ENCODE measurements around the gene STX4.
A peak's percentile ranks its signal among the peaks of the same experiment; 100 is the strongest.

Gene STX4, protein sequence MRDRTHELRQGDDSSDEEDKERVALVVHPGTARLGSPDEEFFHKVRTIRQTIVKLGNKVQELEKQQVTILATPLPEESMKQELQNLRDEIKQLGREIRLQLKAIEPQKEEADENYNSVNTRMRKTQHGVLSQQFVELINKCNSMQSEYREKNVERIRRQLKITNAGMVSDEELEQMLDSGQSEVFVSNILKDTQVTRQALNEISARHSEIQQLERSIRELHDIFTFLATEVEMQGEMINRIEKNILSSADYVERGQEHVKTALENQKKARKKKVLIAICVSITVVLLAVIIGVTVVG

GRCh38 chr16:31032736-31033708 is at the start of gene STX4:
Gene STX4, plus strand, starts transcription at chr16:31033558. Its CDS starts 248 bp downstream, at chr16:31033806.
- peak; percentile 98 for DNase-seq (ENCODE audit: low read depth)

DNA sequence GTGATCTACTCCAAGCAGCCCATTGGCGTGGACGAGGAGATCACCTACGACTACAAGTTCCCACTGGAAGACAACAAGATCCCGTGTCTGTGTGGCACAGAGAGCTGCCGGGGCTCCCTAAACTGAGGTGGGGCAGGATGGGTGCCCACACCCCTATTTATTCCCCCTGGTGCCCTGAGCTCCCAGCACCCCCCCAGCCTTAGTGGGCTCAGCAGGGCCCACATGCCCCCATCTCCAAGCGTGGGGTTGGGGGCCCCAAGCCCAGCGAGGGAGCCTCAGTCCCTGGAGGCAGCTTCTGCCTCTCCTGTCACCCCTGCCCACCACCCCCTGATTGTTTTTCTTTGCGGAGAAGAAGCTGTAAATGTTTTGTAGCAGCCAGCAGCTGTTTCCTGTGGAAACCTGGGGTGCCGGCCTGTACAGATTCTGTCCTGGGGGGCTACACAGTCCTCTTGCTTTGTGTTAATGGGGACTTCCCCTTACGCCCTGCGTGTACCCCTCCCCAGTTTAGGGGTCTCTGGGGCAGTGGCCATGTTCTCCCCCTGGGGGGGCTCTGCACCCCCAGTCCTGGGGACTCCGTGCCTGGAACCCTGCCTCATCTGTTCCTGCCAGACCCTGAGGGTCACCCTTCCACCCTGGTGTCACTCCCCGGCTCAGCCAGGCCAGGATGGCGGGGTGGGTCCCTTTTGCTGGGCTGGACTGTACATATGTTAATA is 49.3 kb upstream of the STX4 start:
- no peak for DNase-seq (ENCODE audit: low read depth)

GRCh38 chr16:30984669-30985400 is 48.5 kb upstream of the STX4 start, which contains the start of gene HSD3B7:
Gene HSD3B7, plus strand, starts transcription at chr16:30985207. Its CDS starts 452 bp downstream, at chr16:30985659.
- peak; percentile 79 for DNase-seq (ENCODE audit: low read depth)

GRCh38 chr16:30985401-30986128 is 47.8 kb upstream of the STX4 start:
- DNase-seq (ENCODE audit: low read depth): no peak

DNA sequence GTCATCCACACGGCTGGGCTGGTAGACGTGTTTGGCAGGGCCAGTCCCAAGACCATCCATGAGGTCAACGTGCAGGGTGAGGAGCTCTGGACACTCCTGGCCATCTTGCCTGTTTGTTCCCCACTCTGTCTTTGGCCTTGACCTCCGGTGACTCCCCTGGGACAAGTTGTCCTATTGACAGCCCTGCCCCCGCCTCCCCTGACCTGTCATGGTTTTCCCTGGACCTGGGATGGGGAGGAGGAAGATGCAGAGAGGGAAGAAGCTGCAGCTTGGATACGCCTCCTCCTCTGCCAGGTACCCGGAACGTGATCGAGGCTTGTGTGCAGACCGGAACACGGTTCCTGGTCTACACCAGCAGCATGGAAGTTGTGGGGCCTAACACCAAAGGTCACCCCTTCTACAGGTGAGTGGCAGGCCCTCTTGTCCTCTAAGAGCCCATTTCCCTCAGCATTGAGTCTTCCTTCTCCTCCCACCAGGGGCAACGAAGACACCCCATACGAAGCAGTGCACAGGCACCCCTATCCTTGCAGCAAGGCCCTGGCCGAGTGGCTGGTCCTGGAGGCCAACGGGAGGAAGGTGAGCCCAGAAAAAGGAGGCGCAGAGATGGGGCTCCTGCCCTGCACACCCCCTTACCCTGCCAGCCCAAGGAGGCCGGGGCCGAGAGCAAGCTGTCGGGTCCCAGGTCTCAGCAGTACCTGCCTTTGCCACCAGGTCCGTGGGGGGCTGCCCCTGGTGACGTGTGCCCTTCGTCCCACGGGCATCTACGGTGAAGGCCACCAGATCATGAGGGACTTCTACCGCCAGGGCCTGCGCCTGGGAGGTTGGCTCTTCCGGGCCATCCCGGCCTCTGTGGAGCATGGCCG is 47.0 kb upstream of the STX4 start:
- DNase-seq (ENCODE audit: low read depth): no peak

GRCh38 chr16:30987581-30988190 is 45.7 kb upstream of the STX4 start:
- DNase-seq (ENCODE audit: low read depth): no peak

DNA sequence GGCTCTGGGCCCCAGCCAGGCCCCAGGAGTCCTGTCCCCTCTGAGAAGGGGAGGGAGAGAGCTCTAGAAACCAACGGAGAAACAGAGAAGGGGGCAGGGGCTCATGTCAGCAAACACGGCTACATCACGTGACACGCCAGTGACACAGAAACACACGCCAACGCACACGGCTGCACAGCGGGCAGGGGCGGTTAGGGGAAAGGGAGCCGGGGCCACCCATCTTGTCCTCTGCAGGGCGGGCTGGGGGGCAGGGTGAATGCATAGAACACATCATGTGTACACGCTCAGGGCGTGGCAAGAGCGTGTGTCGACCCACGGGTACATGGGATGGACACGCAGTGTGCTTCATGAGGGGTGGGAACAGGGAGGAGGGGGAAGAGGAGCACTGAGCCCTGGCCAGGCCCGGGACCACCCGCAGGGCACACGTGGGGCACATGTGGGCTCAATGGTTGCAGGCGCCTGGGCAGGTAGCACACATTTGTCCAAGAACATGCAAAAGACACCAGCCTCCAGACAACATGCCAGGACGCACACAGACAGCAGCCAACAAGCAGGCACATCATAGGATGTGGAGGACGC is 43.8 kb upstream of the STX4 start:
- no peak for DNase-seq (ENCODE audit: low read depth)

GRCh38 chr16:30990105-30990504 is 43.3 kb upstream of the STX4 start:
- DNase-seq (ENCODE audit: low read depth): no peak

DNA sequence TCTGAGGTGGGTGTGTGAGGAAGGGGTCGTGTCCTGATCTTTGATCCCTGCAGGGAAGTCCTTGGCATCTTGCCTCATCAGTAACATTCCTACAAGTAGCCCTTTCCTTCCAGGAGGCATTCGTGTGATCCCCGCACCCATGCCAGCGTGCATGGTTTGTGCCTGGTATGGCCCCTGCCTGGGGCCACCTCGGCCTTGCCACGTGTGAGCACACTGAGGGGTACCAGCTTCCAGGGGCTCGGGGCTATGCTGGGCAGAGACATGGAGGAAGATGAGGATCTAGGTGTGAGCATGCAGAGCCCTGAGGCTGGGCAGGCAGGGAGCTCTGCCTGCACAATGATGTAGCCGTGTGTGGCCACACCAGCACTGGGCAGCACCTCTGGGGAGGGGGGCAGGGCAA is 42.3 kb upstream of the STX4 start:
- DNase-seq (ENCODE audit: low read depth): no peak

DNA sequence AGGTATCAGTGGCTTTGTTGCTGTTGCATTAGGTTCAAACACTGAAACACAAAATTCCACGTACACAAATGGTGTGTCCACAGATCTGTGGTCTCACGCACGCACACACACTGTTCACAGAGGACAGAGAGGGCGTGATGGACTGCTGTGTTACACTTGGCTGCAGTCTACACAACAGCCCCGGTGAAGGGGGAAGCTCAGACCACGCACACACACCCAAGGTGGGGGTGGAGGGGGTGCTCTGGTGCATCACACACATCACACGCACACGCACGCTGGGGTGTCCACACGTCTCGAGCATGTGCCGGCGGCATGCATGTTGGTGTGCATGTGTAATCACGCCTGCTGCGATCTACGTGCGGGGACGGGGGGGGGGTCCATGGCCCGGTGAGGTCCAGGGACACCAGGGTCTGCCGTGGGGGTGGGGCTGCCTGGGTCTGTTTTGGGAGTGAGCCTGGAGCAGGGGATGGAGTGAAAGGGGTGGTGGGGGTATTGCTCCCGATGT is 41.0 kb upstream of the STX4 start:
- DNase-seq (ENCODE audit: low read depth): no peak

GRCh38 chr16:30992931-30993816 is 40.2 kb upstream of the STX4 start:
- DNase-seq (ENCODE audit: low read depth): no peak

- DNase-seq (ENCODE audit: low read depth): no peak
These were observed 37.4 kb upstream of the STX4 start for GRCh38 chr16:30995927-30996323.

- no peak for DNase-seq (ENCODE audit: low read depth)
These were observed 36.9 kb upstream of the STX4 start for GRCh38 chr16:30996324-30996984.

DNA sequence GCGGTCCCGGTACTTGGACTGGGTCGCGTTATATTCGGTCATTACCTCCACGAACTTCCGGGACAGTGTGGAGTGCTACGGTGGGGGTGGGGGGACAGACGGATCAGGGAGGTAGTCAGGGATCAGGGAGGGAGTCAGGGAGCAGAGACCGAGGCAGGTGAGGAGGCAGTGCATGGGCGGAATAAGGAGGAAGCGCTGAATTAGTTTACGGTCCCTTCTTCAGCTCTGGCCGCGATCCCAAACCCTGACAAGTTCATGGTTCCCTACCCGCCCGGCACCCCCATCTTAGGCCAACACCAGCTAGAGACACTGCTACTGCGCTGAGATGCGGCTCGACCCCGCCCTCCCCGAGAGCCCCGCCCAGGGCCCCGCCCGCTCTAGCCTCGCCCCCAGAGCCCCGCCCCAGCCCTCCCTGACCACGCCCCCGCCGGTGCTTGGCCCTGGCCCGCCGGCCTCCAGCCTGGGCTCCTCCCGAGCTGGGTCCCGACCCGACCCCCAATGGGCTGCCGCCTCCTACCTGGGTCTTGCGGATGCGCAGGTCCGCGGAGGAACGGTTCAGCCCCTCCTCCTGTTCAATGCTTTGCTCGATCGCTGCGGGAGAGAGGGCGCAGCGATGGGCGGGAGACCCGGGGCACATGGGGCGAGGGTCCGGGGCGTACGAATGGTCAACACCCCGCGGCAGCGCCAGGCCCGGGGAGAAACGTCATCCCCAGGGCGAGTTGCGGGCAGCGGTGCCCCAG is 36.2 kb upstream of the STX4 start:
- peak; percentile 68 for DNase-seq (ENCODE audit: low read depth)

DNA sequence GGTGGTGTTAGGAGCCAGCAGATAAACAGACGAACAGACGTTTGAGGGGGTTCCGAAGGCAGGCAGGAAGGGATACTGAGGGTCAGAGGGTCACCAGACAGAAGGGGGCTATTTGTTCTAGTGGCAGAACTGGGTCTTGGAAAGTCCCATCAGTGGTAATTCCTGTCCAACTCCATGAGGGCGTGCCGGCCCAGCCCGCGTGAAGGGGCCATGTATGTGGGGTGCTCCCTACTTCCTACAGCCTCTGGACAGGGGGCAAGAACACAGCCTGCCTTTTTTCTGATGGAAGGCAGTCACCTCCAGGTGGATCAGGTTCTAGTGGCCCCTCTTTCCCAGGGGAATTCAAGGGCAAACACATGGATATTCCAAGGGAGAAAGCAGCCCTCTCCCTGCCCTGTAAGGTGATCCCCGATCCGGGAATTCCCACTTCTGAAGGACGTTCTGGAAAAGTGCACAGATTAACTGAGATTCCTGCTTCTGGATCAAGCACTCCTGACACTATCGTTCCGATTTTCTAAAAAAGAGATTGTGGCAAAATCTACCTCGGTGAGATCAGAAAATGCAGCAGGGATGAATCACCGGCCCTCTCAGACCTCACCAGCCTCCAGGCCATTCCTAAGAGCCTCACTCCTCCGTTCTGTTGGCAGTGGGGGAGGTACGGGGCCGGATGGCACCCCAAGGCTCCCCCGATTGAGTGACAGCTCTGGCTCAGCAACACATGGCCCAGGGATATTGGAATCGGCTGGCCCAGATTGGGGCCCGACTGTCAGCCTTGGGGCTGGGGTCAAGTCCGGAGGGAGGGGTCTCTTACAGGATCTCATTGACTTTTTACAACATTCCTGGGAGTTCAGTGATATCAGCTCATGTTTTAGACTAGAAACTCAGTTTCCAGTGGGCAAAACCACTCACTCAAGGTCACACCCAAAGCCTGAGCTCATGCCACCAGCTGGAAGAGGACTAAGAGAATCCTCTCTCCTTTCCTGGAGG is 35.3 kb upstream of the STX4 start:
- DNase-seq (ENCODE audit: low read depth): no peak
